Measurements from ENCODE around the gene SLC46A3.

Gene SLC46A3

DNA sequence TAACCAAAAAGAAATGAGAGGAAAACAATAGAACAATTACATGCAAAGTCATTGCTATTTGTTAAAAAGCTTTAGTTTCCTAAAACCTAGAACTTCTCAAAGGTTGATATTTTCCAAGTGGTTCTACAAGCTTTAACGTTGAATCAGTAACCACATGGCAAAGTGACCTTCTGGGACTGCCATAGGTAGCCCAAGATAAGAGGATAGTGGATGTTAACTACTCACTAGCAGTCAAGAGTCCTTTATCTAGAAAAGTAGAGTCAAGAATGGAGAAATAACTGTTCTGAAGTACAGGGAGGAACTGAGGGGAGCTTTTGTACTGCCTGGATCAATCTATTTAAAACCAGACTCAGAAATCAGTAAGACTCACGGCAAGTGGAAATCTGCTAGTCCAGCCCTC, 9.9 kb upstream of the SLC46A3 start:
- Histone ChIP-seq H3K9ac (ENCODE audit: low read depth, low read length) (no peak overlapping the region), H3K27me3 (ENCODE audit: control insufficient read depth, insufficient read depth, low read length) (no peaks in the 10 kb centered on the region)

GRCh38 chr13:28725046-28725610, 6.4 kb upstream of the SLC46A3 start:
- no peaks in the 10 kb centered on the region for H3K9me3 ChIP-seq (ENCODE audit: control insufficient read depth, insufficient read depth, low read length)
- peaks cover 2% of the 10 kb centered on the region for H3K27me3 ChIP-seq (ENCODE audit: control insufficient read depth, insufficient read depth, low read length)
- no peak overlapping the region for H3K9ac ChIP-seq (ENCODE audit: low read depth, low read length)
- H3K4me3 ChIP-seq (ENCODE audit: low read depth, low read length), result no peak overlapping the region
- H3K4me1 ChIP-seq (ENCODE audit: control insufficient read depth, insufficient read depth, low read length), result no peaks in the 10 kb centered on the region
- no peaks in the 10 kb centered on the region for H3K36me3 ChIP-seq (ENCODE audit: control insufficient read depth, insufficient read depth, low read length)

More for the DNA sequence above, 9.9 kb upstream of the SLC46A3 start:
- H3K4me3 ChIP-seq (ENCODE audit: low read depth, low read length), result no peak overlapping the region
- H3K36me3 ChIP-seq (ENCODE audit: control insufficient read depth, insufficient read depth, low read length), result no peaks in the 10 kb centered on the region
- H3K9me3 ChIP-seq (ENCODE audit: control insufficient read depth, insufficient read depth, low read length), result no peaks in the 10 kb centered on the region
- H3K4me1 ChIP-seq (ENCODE audit: control insufficient read depth, insufficient read depth, low read length), result no peaks in the 10 kb centered on the region

- H3K36me3 ChIP-seq (ENCODE audit: control insufficient read depth, insufficient read depth, low read length), result no peaks in the 10 kb centered on the region
- no peaks in the 10 kb centered on the region for H3K9me3 ChIP-seq (ENCODE audit: control insufficient read depth, insufficient read depth, low read length)
- no peak overlapping the region for H3K4me3 ChIP-seq (ENCODE audit: low read depth, low read length)
- no peak overlapping the region for H3K9ac ChIP-seq (ENCODE audit: low read depth, low read length)
- H3K4me1 ChIP-seq (ENCODE audit: control insufficient read depth, insufficient read depth, low read length), result no peaks in the 10 kb centered on the region
- peaks cover 11% of the 10 kb centered on the region for H3K27me3 ChIP-seq (ENCODE audit: control insufficient read depth, insufficient read depth, low read length)
These were observed 5.0 kb upstream of the SLC46A3 start for GRCh38 chr13:28723806-28724205.

- Histone ChIP-seq H3K27me3 (ENCODE audit: control insufficient read depth, insufficient read depth, low read length) (peaks cover 32% of the 10 kb centered on the region), H3K36me3 (ENCODE audit: control insufficient read depth, insufficient read depth, low read length) (no peaks in the 10 kb centered on the region), H3K4me1 (ENCODE audit: control insufficient read depth, insufficient read depth, low read length) (no peaks in the 10 kb centered on the region), H3K9me3 (ENCODE audit: control insufficient read depth, insufficient read depth, low read length) (no peaks in the 10 kb centered on the region), H3K9ac (ENCODE audit: low read depth, low read length) (no peak overlapping the region), H3K4me3 (ENCODE audit: low read depth, low read length) (peak overlapping the region; percentile 66)
These were observed 671 bp upstream of the SLC46A3 start for GRCh38 chr13:28719227-28720055.

GRCh38 chr13:28718196-28718542, 601 bp downstream of the SLC46A3 start:
- Histone ChIP-seq H3K27me3 (ENCODE audit: control insufficient read depth, insufficient read depth, low read length) (peaks cover 32% of the 10 kb centered on the region), H3K9ac (ENCODE audit: low read depth, low read length) (no peak overlapping the region), H3K36me3 (ENCODE audit: control insufficient read depth, insufficient read depth, low read length) (no peaks in the 10 kb centered on the region), H3K4me1 (ENCODE audit: control insufficient read depth, insufficient read depth, low read length) (no peaks in the 10 kb centered on the region), H3K9me3 (ENCODE audit: control insufficient read depth, insufficient read depth, low read length) (no peaks in the 10 kb centered on the region), H3K4me3 (ENCODE audit: low read depth, low read length) (peak overlapping the region; percentile 66)

DNA sequence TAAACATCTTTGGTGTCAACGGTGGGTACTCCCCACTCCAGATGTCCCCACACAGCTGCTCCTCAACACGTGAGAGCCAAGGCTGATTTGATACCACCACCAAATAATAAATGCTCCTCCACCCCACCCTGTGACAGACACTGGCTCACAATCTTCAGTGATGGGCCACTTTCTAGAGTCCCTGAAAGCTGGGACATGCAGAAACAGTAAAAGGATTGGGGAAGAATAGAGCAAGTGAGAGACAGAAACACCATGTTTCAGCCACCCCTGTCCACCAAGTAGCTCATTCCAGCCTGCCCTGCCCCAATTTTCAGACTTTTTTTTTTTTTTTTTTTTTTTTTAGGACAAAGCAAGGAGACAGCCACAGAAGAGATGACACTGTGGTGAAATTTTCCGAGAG, 1.6 kb downstream of the SLC46A3 start:
- H3K36me3 ChIP-seq (ENCODE audit: control insufficient read depth, insufficient read depth, low read length), result no peaks in the 10 kb centered on the region
- H3K9me3 ChIP-seq (ENCODE audit: control insufficient read depth, insufficient read depth, low read length), result no peaks in the 10 kb centered on the region
- no peak overlapping the region for H3K4me3 ChIP-seq (ENCODE audit: low read depth, low read length)
- peaks cover 32% of the 10 kb centered on the region for H3K27me3 ChIP-seq (ENCODE audit: control insufficient read depth, insufficient read depth, low read length)
- H3K9ac ChIP-seq (ENCODE audit: low read depth, low read length), result no peak overlapping the region
- H3K4me1 ChIP-seq (ENCODE audit: control insufficient read depth, insufficient read depth, low read length), result no peaks in the 10 kb centered on the region

GRCh38 chr13:28716511-28716910, 2.3 kb downstream of the SLC46A3 start:
- Histone ChIP-seq H3K9me3 (ENCODE audit: control insufficient read depth, insufficient read depth, low read length) (no peaks in the 10 kb centered on the region), H3K27me3 (ENCODE audit: control insufficient read depth, insufficient read depth, low read length) (peaks cover 32% of the 10 kb centered on the region), H3K9ac (ENCODE audit: low read depth, low read length) (no peak overlapping the region), H3K4me3 (ENCODE audit: low read depth, low read length) (no peak overlapping the region), H3K4me1 (ENCODE audit: control insufficient read depth, insufficient read depth, low read length) (no peaks in the 10 kb centered on the region), H3K36me3 (ENCODE audit: control insufficient read depth, insufficient read depth, low read length) (no peaks in the 10 kb centered on the region)

- H3K27me3 ChIP-seq (ENCODE audit: control insufficient read depth, insufficient read depth, low read length), result peaks cover 26% of the 10 kb centered on the region
- no peak overlapping the region for H3K4me3 ChIP-seq (ENCODE audit: low read depth, low read length)
These were observed 4.1 kb downstream of the SLC46A3 start for GRCh38 chr13:28714651-28715050.

GRCh38 chr13:28710161-28710560, 8.6 kb downstream of the SLC46A3 start:
- Histone ChIP-seq H3K9ac (ENCODE audit: low read depth, low read length) (no peak overlapping the region), H3K4me1 (ENCODE audit: control insufficient read depth, insufficient read depth, low read length) (no peaks in the 10 kb centered on the region), H3K36me3 (ENCODE audit: control insufficient read depth, insufficient read depth, low read length) (no peaks in the 10 kb centered on the region), H3K9me3 (ENCODE audit: control insufficient read depth, insufficient read depth, low read length) (no peaks in the 10 kb centered on the region), H3K27me3 (ENCODE audit: control insufficient read depth, insufficient read depth, low read length) (no peaks in the 10 kb centered on the region), H3K4me3 (ENCODE audit: low read depth, low read length) (no peak overlapping the region)

More at GRCh38 chr13:28714651-28715050, 4.1 kb downstream of the SLC46A3 start:
- Histone ChIP-seq H3K36me3 (ENCODE audit: control insufficient read depth, insufficient read depth, low read length) (no peaks in the 10 kb centered on the region), H3K9me3 (ENCODE audit: control insufficient read depth, insufficient read depth, low read length) (no peaks in the 10 kb centered on the region), H3K9ac (ENCODE audit: low read depth, low read length) (no peak overlapping the region), H3K4me1 (ENCODE audit: control insufficient read depth, insufficient read depth, low read length) (no peaks in the 10 kb centered on the region)

DNA sequence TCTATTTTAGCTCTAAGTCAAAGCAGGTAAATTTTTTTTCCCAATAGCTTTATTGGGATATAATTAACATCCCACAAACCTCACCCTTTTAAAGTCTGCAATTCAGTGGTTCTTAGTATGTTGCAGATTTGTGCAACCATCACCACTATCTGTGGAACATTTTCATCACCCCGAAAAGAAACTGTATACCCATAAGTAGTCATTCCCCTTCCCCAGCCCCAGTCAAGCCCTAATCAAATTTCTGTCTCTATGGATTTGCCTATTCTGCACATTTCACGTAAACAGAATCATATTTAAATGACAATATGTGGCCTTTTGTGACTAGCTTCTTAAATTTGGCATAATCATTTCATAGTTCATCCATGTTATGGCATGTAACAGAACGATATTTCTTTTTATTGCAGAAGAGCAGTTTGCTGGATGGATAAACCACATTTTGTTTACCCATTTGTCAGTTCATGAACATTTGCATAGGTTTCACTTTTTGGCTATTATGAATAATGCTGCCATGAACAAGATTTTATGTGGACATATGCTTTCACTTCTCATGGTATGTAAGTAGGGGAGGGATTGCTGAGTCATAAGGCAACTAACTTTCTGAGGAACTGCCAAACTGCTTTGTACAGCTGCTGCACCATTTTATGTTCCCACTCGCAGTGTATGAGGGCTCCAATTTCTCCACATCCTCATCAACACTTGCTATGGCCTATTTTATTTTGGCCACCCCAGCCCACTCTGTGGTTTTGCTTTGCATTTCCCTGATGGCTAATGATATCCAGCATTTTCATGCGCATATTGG, 10.9 kb downstream of the SLC46A3 start:
- H3K4me3 ChIP-seq (ENCODE audit: low read depth, low read length), result no peak overlapping the region
- H3K36me3 ChIP-seq (ENCODE audit: control insufficient read depth, insufficient read depth, low read length), result no peaks in the 10 kb centered on the region
- no peak overlapping the region for H3K9ac ChIP-seq (ENCODE audit: low read depth, low read length)
- H3K27me3 ChIP-seq (ENCODE audit: control insufficient read depth, insufficient read depth, low read length), result no peaks in the 10 kb centered on the region
- H3K9me3 ChIP-seq (ENCODE audit: control insufficient read depth, insufficient read depth, low read length), result no peaks in the 10 kb centered on the region
- no peaks in the 10 kb centered on the region for H3K4me1 ChIP-seq (ENCODE audit: control insufficient read depth, insufficient read depth, low read length)

GRCh38 chr13:28705461-28706083, 13.2 kb downstream of the SLC46A3 start:
- Histone ChIP-seq H3K36me3 (ENCODE audit: control insufficient read depth, insufficient read depth, low read length) (no peaks in the 10 kb centered on the region), H3K9me3 (ENCODE audit: control insufficient read depth, insufficient read depth, low read length) (no peaks in the 10 kb centered on the region), H3K4me1 (ENCODE audit: control insufficient read depth, insufficient read depth, low read length) (no peaks in the 10 kb centered on the region), H3K4me3 (ENCODE audit: low read depth, low read length) (no peak overlapping the region), H3K27me3 (ENCODE audit: control insufficient read depth, insufficient read depth, low read length) (no peaks in the 10 kb centered on the region), H3K9ac (ENCODE audit: low read depth, low read length) (no peak overlapping the region)
